Chondrocyte (in vitro differentiated cells): ENCODE results near the gene TGIF1. TPM values are rescaled to one million over a fixed set of nuclear protein-coding genes. Genes with fewer than 3 reads are reported as not detected.

Source experiments
- DNase-seq: peaks from one replicate; pipeline ENCODE4 v3.0.0; 2021; ENCODE audit warnings: mixed read lengths, low spot score
- H3K27ac Mint-ChIP-seq: one replicate; pipeline ENCODE4 v1.8.0; 2021; ENCODE audit warnings: mild to moderate bottlenecking, moderate library complexity, mixed read lengths; ENCODE audit not compliant: unreplicated experiment
- H3K27me3 Mint-ChIP-seq: 2 replicates; pipeline ENCODE4 v1.8.0; 2021; ENCODE audit warnings: low read depth, mixed read lengths
- H3K36me3 Mint-ChIP-seq: 2 replicates; pipeline ENCODE4 v1.8.0; 2021; ENCODE audit warnings: low read depth, mixed read lengths
- H3K4me1 Mint-ChIP-seq: 2 replicates; pipeline ENCODE4 v1.8.0; 2021; ENCODE audit warnings: low read depth, mild to moderate bottlenecking, mixed read lengths
- H3K4me3 Mint-ChIP-seq: one replicate; pipeline ENCODE4 v1.8.0; 2021; ENCODE audit warnings: mild to moderate bottlenecking, moderate library complexity, mixed read lengths; ENCODE audit not compliant: unreplicated experiment
- H3K9me3 Mint-ChIP-seq: 2 replicates; pipeline ENCODE4 v1.8.0; 2021; ENCODE audit warnings: low read depth, mixed read lengths
- total RNA-seq: library from RNA; stranded (reverse); gene quantifications from 3 replicates; pipeline ENCODE4 v1.2.1, GENCODE V29; 2021
- TF ChIP-seq, protein P1 (sequence below): fragments of 200-600 bp; sonication (generic); IDR thresholded peaks from 2 replicates; pipeline ENCODE4 v1.5.0; 2021; ENCODE audit warnings: antibody characterized with exemption, mild to moderate bottlenecking, moderate library complexity

The TGIF1 gene
- total RNA-seq, 1 donor from 2014 or later: 67.0 TPM

- TF ChIP-seq, protein P1, sequence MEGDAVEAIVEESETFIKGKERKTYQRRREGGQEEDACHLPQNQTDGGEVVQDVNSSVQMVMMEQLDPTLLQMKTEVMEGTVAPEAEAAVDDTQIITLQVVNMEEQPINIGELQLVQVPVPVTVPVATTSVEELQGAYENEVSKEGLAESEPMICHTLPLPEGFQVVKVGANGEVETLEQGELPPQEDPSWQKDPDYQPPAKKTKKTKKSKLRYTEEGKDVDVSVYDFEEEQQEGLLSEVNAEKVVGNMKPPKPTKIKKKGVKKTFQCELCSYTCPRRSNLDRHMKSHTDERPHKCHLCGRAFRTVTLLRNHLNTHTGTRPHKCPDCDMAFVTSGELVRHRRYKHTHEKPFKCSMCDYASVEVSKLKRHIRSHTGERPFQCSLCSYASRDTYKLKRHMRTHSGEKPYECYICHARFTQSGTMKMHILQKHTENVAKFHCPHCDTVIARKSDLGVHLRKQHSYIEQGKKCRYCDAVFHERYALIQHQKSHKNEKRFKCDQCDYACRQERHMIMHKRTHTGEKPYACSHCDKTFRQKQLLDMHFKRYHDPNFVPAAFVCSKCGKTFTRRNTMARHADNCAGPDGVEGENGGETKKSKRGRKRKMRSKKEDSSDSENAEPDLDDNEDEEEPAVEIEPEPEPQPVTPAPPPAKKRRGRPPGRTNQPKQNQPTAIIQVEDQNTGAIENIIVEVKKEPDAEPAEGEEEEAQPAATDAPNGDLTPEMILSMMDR: no peak
- Mint-ChIP-seq H3K9me3 (no peaks in the 10 kb centered on the region), H3K27me3 (peaks cover 4% of the 10 kb centered on the region), H3K27ac (no peak overlapping the region), H3K4me3 (no peak overlapping the region), H3K36me3 (no peaks in the 10 kb centered on the region), H3K4me1 (peaks cover 24% of the 10 kb centered on the region)
- no peak for DNase-seq
Measured at GRCh38 chr18:3495691-3496430, 45.9 kb downstream of the TGIF1 start.

DNA sequence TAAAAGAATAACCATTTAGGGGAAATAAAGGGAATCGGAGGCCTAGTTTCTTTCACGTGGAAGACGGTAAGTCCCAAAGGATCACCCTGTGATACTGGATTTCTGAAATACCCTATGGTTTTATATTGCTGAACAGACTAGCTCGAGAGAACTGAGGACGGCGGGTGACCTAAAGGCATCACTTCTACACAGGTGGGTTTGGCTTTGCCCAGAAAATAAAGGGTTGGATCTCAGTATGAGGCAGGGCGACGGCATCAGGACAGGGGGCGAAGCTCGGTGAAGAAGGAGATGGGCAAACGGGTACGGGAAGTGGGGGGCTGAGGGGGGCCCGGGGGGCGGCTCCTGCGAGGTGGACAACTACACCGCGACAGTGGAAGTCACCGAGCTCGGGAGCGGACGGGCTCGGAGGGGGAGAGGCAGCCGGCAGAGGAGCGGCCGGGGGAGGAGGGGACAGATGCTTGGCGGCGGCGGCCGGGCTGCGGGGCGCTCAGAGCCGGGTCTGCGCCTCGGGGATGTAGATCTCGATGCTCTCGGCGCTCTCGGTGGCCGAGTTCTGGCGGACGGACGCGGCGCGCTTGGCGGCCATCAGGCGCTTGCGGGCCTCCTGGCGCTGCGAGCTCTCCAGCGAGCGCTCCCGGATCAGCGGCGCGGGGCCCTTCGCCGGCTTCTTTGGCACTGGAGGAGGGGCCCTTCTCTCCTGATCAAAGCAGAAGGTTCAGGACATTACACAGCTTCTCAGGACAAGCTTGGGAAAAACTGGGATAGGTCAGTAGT, 48.9 kb downstream of the TGIF1 start:
- TF ChIP-seq, protein P1: peak; percentile 13
- no peak for DNase-seq
- Mint-ChIP-seq H3K27ac (no peak overlapping the region), H3K4me3 (peak overlapping the region; percentile 69), H3K36me3 (no peaks in the 10 kb centered on the region), H3K27me3 (peaks cover 4% of the 10 kb centered on the region), H3K4me1 (peaks cover 18% of the 10 kb centered on the region), H3K9me3 (no peaks in the 10 kb centered on the region)

- peak overlapping the region; percentile 69 for H3K4me3 Mint-ChIP-seq
- DNase-seq: no peak
- H3K27ac Mint-ChIP-seq: no peak overlapping the region
- H3K4me1 Mint-ChIP-seq: peaks cover 18% of the 10 kb centered on the region
- H3K36me3 Mint-ChIP-seq: no peaks in the 10 kb centered on the region
- peaks cover 4% of the 10 kb centered on the region for H3K27me3 Mint-ChIP-seq
- TF ChIP-seq, protein P1: peak; percentile 8
- H3K9me3 Mint-ChIP-seq: no peaks in the 10 kb centered on the region
Measured at GRCh38 chr18:3499501-3499900, 49.5 kb downstream of the TGIF1 start.

DNA sequence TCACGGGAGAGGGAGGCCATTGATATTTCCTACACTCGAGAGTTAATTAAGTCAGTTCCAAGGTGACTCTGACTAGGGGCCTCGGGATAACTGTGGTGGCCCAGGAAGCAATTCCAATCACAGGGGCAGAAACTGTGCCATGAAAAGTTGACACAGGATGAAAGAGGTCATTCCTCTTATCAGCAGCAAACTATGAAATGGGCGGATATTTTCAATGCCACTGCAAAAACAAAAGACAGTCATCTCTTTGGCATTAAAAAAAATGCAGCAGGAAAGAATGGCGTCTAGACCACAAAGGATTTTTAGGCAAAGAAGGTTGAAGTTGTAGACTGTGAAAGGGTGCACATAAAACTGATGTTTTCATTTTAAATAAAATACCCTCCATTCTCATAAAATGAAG, 50.0 kb downstream of the TGIF1 start:
- no peak overlapping the region for H3K4me3 Mint-ChIP-seq
- no peaks in the 10 kb centered on the region for H3K36me3 Mint-ChIP-seq
- H3K27ac Mint-ChIP-seq: no peak overlapping the region
- DNase-seq: no peak
- TF ChIP-seq, protein P1: no peak
- no peaks in the 10 kb centered on the region for H3K9me3 Mint-ChIP-seq
- H3K27me3 Mint-ChIP-seq: peaks cover 4% of the 10 kb centered on the region
- peaks cover 18% of the 10 kb centered on the region for H3K4me1 Mint-ChIP-seq

DNA sequence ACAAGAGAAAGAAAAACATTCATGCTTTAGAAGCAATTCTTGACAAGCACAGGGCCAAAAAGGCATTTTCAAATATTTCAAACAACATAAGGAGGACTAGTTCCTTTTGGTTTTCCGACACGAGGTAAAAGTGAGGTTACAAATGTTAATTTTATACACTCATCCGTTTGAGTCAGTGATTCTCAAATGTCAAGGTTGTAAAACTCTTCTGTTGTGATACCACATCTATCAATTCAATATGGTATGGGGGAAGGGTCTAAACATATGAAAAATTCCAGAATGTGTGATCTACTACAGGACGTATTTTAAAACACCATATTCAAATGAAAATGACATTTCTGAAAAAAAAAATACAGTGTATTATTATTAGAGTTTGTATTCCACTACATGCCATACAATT, 52.7 kb downstream of the TGIF1 start:
- no peak for DNase-seq
- no peak overlapping the region for H3K27ac Mint-ChIP-seq
- H3K4me1 Mint-ChIP-seq: peaks cover 15% of the 10 kb centered on the region
- no peak overlapping the region for H3K4me3 Mint-ChIP-seq
- H3K27me3 Mint-ChIP-seq: peaks cover 4% of the 10 kb centered on the region
- TF ChIP-seq, protein P1: no peak
- H3K36me3 Mint-ChIP-seq: no peaks in the 10 kb centered on the region
- H3K9me3 Mint-ChIP-seq: no peaks in the 10 kb centered on the region
